Inflammatory macrophage (primary cell): ENCODE data around the gene KDM5B.
"Not testable (repeated sequence)": the region's sequence is repeated elsewhere in the genome, so short reads cannot be mapped to it uniquely, and the experiment has no call there.

ENCODE experiments used
- DNase-seq, 2 donors: peaks; one replicate each; pipeline ENCODE4 v3.0.0-alpha.2; 2020 to 2022
- total RNA-seq, 18 experiments: gene quantifications; one replicate each; lab custom pipeline; 2026; ENCODE audit warnings: mixed read lengths in 6 of 18, inconsistent platforms in 2 of 18; lab: John Stamatoyannopoulos, UW

KDM5B gene
- total RNA-seq: 26.5 to 77.2 (median 49.0) reads per million in 18 experiments

DNA sequence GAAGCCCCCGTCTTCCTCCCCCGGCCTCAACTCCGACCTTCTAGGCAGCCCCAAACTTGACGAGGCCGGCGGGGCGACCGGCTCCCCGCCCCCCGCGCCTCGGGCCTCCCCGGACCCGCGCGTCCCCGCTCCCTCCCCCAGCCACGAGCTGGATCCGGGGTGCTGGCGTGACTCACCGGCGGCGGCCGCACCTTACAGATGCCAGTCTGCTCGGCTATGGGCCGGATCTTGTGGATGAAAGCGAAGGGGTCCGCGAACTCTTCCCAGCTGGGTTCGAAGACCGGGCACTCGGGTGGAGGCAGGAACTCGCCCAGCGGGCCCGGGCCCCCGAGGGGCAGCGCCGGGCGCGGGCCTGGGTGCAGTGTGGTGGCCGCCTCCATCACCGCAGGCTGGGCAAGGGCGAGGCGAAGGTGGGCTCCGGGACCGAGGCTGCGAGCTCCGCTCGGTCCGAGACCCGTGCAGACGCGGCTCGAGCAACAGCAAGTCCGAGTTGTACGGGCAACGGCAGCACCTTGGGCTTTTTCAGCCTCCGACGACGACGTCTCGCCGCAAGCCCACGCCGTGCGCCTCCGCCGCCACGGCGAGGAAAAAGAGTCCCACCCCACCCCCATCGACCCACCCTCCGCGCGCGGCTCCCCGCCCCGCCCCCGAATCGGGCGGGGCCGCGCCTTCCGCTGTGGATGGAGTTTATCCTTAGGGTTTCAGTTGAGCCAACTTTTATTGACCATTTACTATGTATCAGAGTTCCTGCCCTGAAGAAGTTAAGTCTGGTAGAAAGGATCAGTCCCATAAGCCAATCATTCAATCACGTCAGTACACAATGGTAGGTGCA is at the start of gene KDM5B:
Gene KDM5B, minus strand, starts transcription at position 496 of the 832 bp plus-strand sequence. Its CDS starts 116 bp downstream, at position 380.
- DNase-seq: peak; percentile 48 to 61

DNA sequence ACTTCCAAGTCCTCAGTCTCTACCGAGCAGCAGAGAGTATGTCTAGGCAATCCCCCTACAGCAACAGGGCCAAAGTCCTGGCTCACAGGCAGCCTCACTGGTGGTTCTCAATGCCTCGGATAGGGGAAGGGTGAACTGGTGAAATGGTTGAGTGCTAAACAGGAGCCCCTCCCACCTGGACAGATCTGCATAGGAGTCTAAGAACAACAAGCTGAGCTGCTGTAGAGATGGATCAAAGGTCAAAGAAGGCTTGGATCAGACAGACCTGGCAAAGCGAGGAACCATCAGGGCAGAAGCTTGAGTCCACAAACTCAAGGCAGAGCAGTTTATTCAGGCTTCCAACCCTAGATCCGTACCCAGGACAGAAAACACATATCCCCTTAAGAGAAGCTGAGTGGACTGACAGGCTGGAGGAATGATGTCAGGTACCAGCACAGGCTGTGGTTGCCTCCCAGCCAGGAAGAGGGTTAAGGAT is 49.0 kb upstream of the KDM5B start:
- no peak for DNase-seq

DNA sequence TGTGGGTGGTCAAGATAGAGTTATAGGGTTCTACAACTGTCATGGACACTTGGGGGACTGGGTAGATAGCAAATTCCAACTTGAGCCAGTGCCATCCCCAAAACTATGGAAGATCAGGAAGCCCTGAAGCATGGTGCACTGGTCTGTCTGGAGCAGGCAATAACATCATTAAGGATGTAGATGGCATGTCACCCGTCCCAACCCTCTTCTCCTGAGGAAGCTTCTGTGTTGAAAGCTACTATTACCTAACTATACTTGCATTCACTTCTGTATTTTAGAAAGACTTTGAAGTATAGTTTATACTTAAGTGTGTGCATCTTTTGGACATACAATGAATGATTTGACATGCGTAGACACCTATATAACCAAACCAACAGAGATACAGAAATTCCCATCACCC is 47.8 kb upstream of the KDM5B start:
- peak; percentile 65 to 80 for DNase-seq

DNA sequence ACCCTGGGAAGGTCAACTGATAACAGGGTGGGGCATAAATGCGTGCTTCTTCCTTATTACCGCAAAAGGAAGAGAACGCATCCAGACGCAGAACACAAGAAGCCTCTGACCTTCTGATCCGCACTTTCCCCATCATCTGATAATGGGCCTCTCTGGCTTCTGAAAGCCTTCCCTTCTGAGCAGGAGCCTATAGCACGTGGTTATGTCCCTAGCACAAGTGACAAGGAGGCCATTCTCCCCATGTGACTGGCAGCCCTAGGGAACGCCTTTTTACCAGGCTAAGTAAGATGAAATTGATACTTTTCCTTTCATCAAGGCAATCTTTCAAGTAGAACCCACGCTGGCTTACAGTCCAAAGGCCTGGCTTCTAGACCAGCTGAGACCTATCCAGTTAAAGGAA is 46.6 kb upstream of the KDM5B start:
- no peak for DNase-seq

DNA sequence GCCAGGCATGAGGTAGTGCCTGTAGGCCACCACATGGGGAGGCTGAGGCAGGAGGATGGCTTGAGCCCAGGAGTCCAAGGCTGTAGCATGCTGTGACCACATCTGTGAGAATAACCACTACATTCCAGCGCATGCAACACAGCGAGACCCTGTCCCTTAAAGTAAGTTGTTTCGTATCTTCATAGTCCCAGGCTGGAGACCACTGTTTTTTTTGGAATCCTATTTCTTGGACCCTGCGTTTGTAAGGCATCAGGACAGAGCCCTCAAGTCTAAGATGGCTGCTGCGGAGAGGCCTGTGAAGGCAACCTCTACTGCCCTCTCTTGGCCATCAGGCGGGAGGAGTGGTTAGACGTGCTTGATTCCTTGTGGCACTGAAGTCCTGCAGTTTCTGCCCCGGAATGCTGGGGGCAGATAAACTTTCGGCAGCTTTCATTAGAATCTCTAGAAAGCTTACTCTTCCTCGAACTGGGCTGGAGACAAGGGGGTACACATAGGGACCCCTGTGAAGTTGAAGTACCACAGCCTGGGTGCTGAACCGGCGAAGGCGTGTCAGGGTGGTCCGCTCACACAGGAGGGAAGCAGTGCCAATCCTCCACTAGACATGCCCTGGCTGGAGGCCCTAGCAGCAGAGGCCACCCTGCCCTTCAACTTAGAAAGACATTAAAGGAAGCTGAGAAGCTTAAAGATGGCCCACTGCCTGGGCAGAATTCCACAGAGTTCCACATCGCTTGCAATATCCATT is 44.1 kb upstream of the KDM5B start:
- peak; percentile 66 to 79 for DNase-seq

DNA sequence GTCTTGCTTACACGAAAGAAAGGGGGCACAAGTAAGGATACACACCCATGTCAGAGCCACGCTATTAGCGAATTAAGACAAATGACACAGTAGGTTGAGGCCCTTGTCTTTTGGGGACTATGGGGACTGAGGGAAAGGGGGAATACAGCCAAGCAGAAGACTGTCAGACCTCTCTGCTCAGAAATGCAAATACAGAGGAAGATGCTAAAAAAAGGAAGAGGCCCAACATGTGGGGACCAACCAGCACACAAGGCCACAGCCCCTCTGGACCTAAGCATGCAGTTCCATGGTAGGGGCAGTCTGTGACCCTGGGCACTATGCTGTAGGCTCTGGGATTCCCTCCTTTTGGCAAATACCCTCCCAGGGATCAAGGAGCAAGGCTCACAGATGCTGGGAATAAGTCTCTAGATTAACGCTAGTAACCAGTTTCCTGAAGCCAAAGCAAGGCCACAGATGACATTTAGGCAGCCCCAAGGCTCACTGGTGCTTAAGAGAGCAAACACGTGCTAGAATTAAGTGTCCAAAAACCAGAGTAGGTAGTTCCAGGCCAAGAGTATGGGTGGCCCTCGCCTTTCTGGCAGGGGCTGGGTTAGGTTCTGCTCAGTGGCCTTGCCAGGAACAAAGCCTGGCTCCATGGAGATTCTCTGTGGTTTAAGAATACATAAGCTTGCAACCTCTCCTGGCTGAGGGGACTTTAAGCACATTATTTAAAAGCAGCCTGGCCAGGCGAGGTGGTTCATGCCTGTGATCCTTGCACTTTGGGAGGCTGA is 42.6 kb upstream of the KDM5B start:
- no peak for DNase-seq

DNA sequence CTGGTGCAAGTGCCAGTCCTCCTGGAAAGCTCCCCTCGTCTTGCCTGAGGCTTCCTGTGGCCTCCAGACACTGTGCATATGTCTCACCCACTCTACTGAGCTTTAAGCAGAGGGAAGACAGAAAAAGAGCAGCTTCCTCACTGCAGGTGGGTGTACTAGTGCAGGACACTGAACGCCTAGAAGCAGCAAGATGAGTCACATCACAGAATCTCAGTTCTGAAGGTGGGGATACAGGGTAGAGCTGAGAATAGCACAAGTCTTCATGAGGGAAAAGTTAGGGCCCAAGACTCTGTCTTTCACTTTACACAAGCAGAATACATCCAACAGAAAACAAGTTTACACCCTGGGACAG is 39.9 kb upstream of the KDM5B start:
- DNase-seq: peak in 1 of 2 donors; percentile 38

DNA sequence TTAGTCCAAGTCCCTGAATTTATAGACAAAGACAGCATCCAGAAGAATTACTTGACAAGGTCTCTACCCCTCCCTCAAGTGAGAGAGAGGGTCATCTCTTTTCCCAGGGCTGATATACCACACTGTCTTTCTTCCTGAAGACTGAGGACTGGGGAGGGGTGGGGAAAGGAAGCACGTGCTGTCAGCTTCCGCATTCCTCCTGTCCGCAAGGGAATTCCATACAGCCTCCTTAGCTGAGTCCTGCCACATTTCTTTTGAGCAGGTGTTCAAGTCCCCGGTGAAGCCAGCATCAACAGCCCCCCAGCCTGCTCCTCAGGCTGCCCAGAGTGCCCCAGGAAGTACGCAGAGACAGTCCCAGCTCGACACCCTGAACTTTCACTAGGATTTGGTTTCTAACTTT is 36.7 kb upstream of the KDM5B start:
- no peak for DNase-seq

DNA sequence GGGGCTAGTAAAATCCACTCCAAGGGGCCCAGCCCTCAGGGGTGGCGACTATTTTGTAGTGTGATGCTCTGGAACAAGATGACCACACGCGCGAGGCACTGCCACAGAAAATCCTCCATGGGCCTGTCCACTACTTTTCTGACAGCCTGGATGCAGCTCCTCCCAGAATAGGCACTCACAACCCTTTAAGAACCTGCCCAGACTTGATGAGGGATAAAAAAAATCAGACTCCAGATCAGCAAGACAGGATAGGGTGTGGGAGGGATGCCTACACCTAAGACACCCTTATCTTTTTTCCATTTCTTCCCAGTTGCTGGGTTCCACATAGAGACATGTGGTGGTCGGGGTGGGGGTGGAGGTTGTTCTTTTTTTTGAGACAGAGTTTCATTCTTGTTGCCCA is 36.0 kb upstream of the KDM5B start:
- no peak for DNase-seq

DNA sequence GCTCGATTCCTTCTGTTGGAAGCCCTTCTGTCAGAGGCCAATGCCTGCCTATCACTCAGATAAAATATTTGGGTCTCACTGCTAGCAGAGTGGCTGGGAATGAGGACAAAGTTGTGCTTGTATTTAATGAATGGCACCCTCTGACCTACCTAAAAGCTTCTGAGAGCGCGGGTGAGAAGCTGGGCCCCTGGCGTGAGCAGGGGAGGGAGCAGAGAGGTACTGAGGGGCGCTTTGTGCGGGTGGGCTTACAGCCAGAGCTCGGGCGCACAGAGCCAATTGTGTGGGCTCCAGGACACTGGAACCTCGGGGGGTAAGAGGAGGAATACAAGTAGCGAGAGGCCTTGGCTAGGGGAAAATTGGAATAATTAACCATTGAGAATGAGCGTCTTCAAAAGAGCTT is 34.9 kb upstream of the KDM5B start:
- DNase-seq: no peak

DNA sequence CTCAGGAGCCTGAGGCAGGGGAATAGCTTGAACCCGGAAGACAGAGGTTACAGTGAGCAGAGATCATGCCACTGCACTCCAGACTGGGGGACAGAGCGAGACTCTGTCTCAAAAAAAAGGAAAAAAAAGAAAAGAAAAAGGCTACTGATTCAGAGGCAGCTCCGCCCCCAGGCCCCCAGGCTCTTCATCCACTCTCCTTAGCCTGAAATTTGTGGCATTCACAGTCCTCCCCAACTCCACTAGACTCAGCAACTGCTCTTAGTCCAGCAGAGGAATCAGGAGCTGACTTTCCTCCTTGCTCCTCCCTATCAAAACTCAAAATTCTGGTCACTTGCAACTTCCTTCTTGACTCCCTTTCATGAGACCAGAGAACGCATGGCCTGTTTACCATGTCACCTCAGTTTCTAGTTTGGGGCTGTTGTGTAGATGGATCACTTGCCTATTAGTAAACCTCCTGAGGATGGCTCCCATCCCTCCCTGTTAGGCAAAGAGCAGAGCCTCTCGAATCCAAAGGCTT is 29.6 kb upstream of the KDM5B start:
- DNase-seq: peak; percentile 22 to 57

DNA sequence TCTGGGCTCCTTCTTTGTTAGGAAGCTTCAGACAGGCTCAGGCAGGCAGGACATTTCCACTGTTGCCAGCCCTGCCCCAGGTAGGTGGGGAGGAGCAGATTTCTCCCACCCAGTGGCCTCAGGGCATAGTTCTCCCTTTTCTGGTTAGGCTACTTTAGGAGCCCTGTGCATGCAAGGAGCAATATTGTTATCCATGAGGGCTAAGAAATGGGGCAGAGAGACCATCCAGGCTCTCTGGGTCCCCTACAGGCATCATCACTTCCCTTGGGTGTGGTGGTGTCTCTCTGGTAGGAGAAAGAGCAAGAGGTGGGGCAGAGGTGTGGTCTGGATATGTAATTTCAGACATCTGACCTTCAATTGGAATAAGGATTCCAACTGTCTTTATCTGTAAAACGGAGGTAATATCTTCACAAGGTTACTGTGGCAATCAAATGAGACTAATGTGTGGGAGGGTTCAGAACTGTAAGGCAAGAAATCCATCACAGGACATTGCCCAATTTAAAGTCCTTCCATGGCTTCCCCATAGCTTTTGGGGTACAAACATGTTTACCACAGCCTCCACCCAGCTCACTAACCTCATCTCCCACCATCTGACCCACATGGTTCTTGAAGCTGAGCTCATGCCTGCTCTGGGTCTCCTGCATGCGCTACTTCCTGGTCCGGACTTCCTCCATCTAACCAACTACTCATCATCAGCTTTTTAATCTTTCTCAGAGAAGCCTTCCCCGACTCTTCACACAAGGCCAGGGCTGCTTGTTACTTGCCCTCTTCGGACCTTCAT is 28.6 kb upstream of the KDM5B start:
- peak; percentile 96 to 99 for DNase-seq

DNA sequence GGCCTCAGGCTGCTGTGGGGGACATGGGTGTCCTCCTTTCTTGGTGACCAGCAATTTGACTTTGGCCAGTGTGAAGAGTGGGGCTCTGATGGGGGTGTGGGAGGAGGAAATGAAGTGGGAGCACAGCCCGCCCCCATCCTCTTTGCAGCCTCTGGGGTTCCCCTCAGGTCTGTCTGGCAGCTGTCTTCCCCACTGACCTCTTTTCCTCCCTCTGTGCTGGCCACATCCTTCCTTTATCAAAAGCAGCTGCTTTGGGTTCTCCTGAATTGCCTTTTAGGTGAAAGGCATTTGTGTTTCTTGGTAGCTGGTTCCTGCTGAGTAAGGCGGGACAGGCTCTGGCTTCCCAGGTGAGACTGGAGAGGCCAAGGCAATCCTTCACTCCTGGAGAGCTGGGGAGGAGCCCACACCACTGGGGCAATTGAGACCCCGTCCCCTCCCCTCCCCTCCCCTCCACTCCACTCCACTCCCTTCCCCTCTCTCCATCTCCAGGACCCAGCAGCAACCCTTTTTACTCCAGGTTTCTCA is 27.4 kb upstream of the KDM5B start:
- peak in 1 of 2 donors; percentile 48 for DNase-seq

DNA sequence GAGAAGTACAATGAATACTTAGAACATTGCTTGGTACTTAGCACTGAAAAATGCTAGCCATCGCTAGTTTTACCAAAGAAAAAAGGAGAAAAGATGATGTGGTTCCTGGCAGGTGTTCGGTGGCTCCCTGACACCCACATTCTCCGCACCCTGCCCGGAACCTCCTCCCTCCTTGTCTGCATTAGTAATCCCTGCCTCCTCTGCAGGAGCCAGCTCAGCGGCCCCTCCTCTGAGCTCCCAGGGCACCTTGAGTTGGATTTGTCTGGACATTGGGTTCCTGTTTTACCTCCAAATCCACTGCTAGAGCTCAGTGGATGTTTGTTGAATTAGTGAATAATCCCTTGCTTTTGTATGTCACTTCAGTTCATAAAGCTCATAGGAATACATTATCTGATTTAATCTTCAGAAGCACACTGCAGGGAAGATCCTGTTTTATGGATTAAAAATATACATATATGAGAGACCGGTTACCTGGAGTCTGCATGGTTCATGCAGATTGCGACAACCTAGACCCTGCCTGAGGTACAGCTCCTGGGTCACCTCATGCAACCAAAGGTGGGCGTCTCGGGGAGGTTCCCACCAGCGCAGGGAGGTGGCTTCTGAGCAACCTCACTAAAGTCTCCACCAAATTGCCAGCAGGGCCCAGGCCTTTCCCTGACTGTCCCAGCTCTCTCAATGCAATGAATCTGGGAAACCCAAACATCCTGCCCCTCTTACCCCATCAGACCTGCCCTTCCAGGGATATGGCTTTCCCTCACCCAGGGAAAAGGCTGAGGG is 26.7 kb upstream of the KDM5B start:
- no peak for DNase-seq

DNA sequence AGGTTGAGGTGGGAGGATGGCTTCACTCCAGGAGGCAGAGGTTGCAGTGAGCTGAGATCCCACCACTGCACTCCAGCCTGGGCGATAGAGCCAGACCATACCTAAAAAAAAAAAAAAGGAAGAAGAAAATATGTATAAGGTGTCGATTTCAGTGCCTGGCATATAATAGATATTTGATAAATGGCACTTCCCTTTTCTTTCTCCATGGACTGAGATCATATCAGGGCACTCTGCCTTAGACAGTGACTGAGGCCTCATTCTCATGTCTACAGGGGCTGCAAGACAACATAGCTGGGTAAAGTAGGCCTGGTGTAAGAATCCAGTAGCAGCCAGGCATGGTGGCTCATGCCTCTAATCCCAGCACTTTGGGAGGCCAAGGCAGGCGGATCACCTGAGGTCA is 23.7 kb upstream of the KDM5B start:
- no peak for DNase-seq

DNA sequence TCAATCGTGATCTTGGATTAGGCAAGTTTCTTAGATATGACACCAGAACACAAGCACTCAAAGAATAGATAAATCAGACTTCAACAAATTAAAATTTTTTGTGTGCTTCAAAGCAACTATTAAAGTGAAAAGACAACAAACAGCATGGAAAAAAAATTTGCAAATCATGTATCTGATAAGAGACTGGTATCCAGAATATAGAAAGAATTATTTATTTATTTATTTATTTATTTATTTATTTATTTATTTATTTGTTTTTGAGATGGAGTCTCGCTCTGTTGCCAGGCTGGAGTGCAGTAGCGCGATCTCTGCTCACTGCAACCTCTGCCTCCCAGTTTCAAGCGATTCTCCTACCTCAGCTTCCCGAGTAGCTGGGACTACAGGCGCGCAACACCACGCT is 21.0 kb upstream of the KDM5B start:
- not testable (repeated sequence) for DNase-seq

DNA sequence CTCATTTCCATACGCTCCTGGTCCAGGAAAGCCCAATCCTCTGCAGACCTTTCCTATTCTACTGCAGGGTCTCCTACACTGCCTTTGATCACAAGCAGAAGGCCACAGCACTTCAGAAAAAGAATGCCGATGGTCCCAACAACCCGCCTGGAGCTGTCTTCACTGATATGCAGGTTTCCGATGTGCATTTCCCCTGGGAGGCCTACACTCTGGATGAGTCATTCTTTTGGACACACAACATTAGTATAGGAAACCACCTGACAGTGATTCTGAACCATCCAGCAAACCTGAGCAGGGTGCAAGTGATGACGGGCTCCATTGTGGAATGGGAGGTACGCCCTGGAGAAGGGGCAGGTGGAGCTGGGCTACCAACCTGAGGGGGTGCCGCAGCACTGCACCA is 17.5 kb upstream of the KDM5B start:
- DNase-seq: no peak

DNA sequence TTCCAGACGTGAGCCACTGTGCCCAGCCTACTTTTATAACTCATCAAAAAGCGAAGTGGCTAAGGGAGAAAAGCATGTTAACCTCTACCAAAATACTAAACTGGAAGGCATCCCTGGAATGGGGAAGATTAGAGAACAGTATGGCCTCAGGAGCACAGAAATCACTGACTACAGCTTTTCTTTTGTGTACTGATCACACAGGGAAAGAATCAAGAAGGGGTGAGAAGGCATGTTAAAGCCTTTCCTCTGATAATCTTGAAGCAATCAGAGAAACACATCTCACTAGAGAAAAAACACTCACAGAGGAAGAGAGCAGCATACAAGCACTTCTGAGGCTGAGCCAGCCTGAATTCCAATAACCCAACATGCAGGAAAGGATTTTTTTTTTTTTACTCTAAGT is 13.2 kb upstream of the KDM5B start:
- DNase-seq: no peak

DNA sequence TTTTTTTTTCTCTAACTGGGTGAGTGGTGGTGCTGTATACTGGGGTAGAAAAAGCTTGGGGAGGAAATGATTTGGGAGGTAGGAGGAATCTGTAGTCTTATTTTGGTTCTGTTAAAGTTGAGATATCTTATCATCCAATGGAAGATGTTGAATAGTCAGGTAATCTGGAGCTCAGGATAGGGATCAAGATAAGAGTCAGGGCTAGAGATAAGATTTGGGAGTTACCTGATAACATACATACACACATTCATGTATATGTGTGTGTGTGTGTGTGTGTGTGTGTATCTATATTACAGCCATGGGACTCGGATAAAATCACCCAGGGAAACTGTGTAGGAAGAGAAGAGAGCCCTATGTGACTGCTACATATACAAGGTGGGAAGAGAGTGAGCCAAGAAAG is 10.6 kb upstream of the KDM5B start:
- DNase-seq: no peak

DNA sequence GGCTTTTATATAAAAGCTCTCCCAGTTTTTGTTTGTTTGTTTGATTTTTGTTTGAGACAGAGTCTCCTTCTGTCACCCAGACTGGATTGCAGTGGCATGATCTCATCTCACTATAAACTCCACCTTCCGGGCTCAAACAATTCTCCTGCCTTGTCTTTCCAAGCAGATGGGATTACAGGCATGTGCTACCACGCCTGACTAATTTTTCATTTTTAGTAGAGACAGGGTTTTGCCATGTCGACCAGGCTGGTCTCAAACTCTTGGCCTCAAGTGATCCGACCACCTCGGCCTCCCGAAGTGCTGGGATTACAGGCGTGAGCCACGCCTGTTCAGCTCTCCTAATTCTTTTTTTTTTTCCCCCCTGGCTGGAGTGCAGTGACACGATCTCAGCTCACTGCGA is 6.9 kb upstream of the KDM5B start:
- DNase-seq: no peak
